ENCODE results near the gene MATN4. TPM values are rescaled to one million over a fixed set of nuclear protein-coding genes. Genes with fewer than 3 reads are reported as not detected.

The MATN4 gene
- total and polyA plus RNA-seq, 2 of the 13 experiments (the other 11 are each of a cell fraction or from before 2014, with no cell fraction given) = not detected

Other genes starting within 250 kb of the MATN4 start
- not detected in 2 replicates for gene KCNS1, start 207.2 kb downstream of the MATN4 start, total RNA-seq (2016; rRNA removed; fragmentation: Illumina TruSeq; extraction: Trizol)
- gene KCNS1, start 207.2 kb downstream of the MATN4 start, polyA plus RNA-seq (2011; rRNA removed) = 0.03 TPM in 1 of 2 replicates, not detected in the other
- not detected in 2 replicates for gene WFDC5, start 193.1 kb downstream of the MATN4 start, total RNA-seq (2016; rRNA removed; fragmentation: Illumina TruSeq; extraction: Trizol)
- gene WFDC5, start 193.1 kb downstream of the MATN4 start, polyA plus RNA-seq (2011; rRNA removed) = not detected in 2 replicates
- not detected in 2 replicates for gene WFDC12, start 183.8 kb downstream of the MATN4 start, total RNA-seq (2016; rRNA removed; fragmentation: Illumina TruSeq; extraction: Trizol)
- gene WFDC12, start 183.8 kb downstream of the MATN4 start, polyA plus RNA-seq (2011; rRNA removed) = not detected in 2 replicates
- gene PI3, start 133.4 kb downstream of the MATN4 start, total RNA-seq (2016; rRNA removed; fragmentation: Illumina TruSeq; extraction: Trizol) = 0.22 TPM in 1 of 2 replicates, not detected in the other
- not detected in 2 replicates for gene PI3, start 133.4 kb downstream of the MATN4 start, polyA plus RNA-seq (2011; rRNA removed)
- gene SEMG1, start 101.3 kb downstream of the MATN4 start, total RNA-seq (2016; rRNA removed; fragmentation: Illumina TruSeq; extraction: Trizol) = not detected in 2 replicates
- gene SEMG1, start 101.3 kb downstream of the MATN4 start, polyA plus RNA-seq (2011; rRNA removed) = not detected in 2 replicates
- gene SEMG2, start 86.9 kb downstream of the MATN4 start, total RNA-seq (2016; rRNA removed; fragmentation: Illumina TruSeq; extraction: Trizol) = not detected in 2 replicates
- not detected in 2 replicates for gene SEMG2, start 86.9 kb downstream of the MATN4 start, polyA plus RNA-seq (2011; rRNA removed)
- not detected in 2 replicates for gene SLPI, start 53.7 kb downstream of the MATN4 start, total RNA-seq (2016; rRNA removed; fragmentation: Illumina TruSeq; extraction: Trizol)
- 0.13 TPM in 1 of 2 replicates, not detected in the other for gene SLPI, start 53.7 kb downstream of the MATN4 start, polyA plus RNA-seq (2011; rRNA removed)
- gene RBPJL, start 1.5 kb downstream of the MATN4 start, total RNA-seq (2016; rRNA removed; fragmentation: Illumina TruSeq; extraction: Trizol) = not detected in 2 replicates
- gene RBPJL, start 1.5 kb downstream of the MATN4 start, polyA plus RNA-seq (2011; rRNA removed) = not detected in 2 replicates
- gene SDC4, start 40.1 kb upstream of the MATN4 start, total RNA-seq (2016; rRNA removed; fragmentation: Illumina TruSeq; extraction: Trizol) = 36.0 and 65.1 TPM in 2 replicates
- gene SDC4, start 40.1 kb upstream of the MATN4 start, polyA plus RNA-seq (2011; rRNA removed) = 49.0 and 67.2 TPM in 2 replicates
- gene SYS1, start 54.9 kb upstream of the MATN4 start, total RNA-seq (2016; rRNA removed; fragmentation: Illumina TruSeq; extraction: Trizol) = 22.0 and 38.3 TPM in 2 replicates
- 65.6 and 75.9 TPM in 2 replicates for gene SYS1, start 54.9 kb upstream of the MATN4 start, polyA plus RNA-seq (2011; rRNA removed)
- not detected in 2 replicates for gene TP53TG5, start 70.0 kb upstream of the MATN4 start, total RNA-seq (2016; rRNA removed; fragmentation: Illumina TruSeq; extraction: Trizol)
- gene TP53TG5, start 70.0 kb upstream of the MATN4 start, polyA plus RNA-seq (2011; rRNA removed) = 0.11 TPM in 1 of 2 replicates, not detected in the other
- gene DBNDD2, start 100.0 kb upstream of the MATN4 start, total RNA-seq (2016; rRNA removed; fragmentation: Illumina TruSeq; extraction: Trizol) = 16.7 and 19.6 TPM in 2 replicates
- gene DBNDD2, start 100.0 kb upstream of the MATN4 start, polyA plus RNA-seq (2011; rRNA removed) = 47.6 and 50.4 TPM in 2 replicates
- 26.4 and 65.9 TPM in 2 replicates for gene PIGT, start 107.8 kb upstream of the MATN4 start, total RNA-seq (2016; rRNA removed; fragmentation: Illumina TruSeq; extraction: Trizol)
- 74.1 and 85.7 TPM in 2 replicates for gene PIGT, start 107.8 kb upstream of the MATN4 start, polyA plus RNA-seq (2011; rRNA removed)
- not detected in 2 replicates for gene WFDC2, start 161.5 kb upstream of the MATN4 start, total RNA-seq (2016; rRNA removed; fragmentation: Illumina TruSeq; extraction: Trizol)
- gene WFDC2, start 161.5 kb upstream of the MATN4 start, polyA plus RNA-seq (2011; rRNA removed) = 0.13 and 0.33 TPM in 2 replicates
- not detected in 2 replicates for gene SPINT3, start 207.3 kb upstream of the MATN4 start, total RNA-seq (2016; rRNA removed; fragmentation: Illumina TruSeq; extraction: Trizol)
- gene SPINT3, start 207.3 kb upstream of the MATN4 start, polyA plus RNA-seq (2011; rRNA removed) = not detected in 2 replicates
- gene WFDC6, start 231.2 kb upstream of the MATN4 start, total RNA-seq (2016; rRNA removed; fragmentation: Illumina TruSeq; extraction: Trizol) = not detected in 2 replicates
- not detected in 2 replicates for gene WFDC6, start 231.2 kb upstream of the MATN4 start, polyA plus RNA-seq (2011; rRNA removed)
- gene EPPIN, start 239.1 kb upstream of the MATN4 start, total RNA-seq (2016; rRNA removed; fragmentation: Illumina TruSeq; extraction: Trizol) = not detected in 2 replicates
- not detected in 2 replicates for gene EPPIN, start 239.1 kb upstream of the MATN4 start, polyA plus RNA-seq (2011; rRNA removed)